OCI-M1 (cell line): Measurements from ENCODE around the gene KCNQ5.

Experiments used
- DNase-seq: peaks from one replicate; lab custom pipeline; 2025; lab: John Stamatoyannopoulos, UW

Gene KCNQ5

GRCh38 chr6:73116330-73116729 lies 494.5 kb downstream of the KCNQ5 start:
- DNase-seq = no peak

GRCh38 chr6:73121421-73121993 lies 499.6 kb downstream of the KCNQ5 start:
- no peak for DNase-seq

GRCh38 chr6:73123632-73124329 lies 501.9 kb downstream of the KCNQ5 start:
- no peak for DNase-seq

GRCh38 chr6:73129653-73130443 lies 508.0 kb downstream of the KCNQ5 start:
- peak; percentile 90 for DNase-seq

- peak; percentile 13 for DNase-seq
These were observed 509.8 kb downstream of the KCNQ5 start for GRCh38 chr6:73131706-73132105.

GRCh38 chr6:73134588-73134987 lies 512.7 kb downstream of the KCNQ5 start:
- DNase-seq = peak; percentile 8

GRCh38 chr6:73139681-73140383 lies 518.0 kb downstream of the KCNQ5 start:
- DNase-seq = no peak

GRCh38 chr6:73143551-73143950 lies 521.7 kb downstream of the KCNQ5 start:
- no peak for DNase-seq

GRCh38 chr6:73144516-73144915 lies 522.7 kb downstream of the KCNQ5 start:
- DNase-seq = no peak

- no peak for DNase-seq
These were observed 523.8 kb downstream of the KCNQ5 start for GRCh38 chr6:73145690-73146089.

GRCh38 chr6:73151732-73152131 lies 529.9 kb downstream of the KCNQ5 start:
- no peak for DNase-seq

GRCh38 chr6:73152556-73152955 lies 530.7 kb downstream of the KCNQ5 start:
- DNase-seq = no peak

GRCh38 chr6:73152966-73153757 lies 531.3 kb downstream of the KCNQ5 start:
- DNase-seq = no peak

- no peak for DNase-seq
These were observed 535.2 kb downstream of the KCNQ5 start for GRCh38 chr6:73156793-73157767.

GRCh38 chr6:73157870-73158269 lies 536.0 kb downstream of the KCNQ5 start:
- DNase-seq = no peak

GRCh38 chr6:73169111-73169510 lies 547.2 kb downstream of the KCNQ5 start:
- DNase-seq = no peak

- no peak for DNase-seq
These were observed 547.8 kb downstream of the KCNQ5 start for GRCh38 chr6:73169633-73170032.

GRCh38 chr6:73174646-73175045 lies 552.8 kb downstream of the KCNQ5 start:
- no peak for DNase-seq

GRCh38 chr6:73176057-73176456 lies 554.2 kb downstream of the KCNQ5 start:
- DNase-seq = no peak

GRCh38 chr6:73177221-73177944 lies 555.5 kb downstream of the KCNQ5 start:
- no peak for DNase-seq
